HepG2 (cell line): ENCODE measurements around the gene CAMTA2. TPM values are rescaled to one million over a fixed set of nuclear protein-coding genes. Genes with fewer than 3 reads are reported as not detected.
A peak's percentile ranks its signal among the peaks of the same experiment; 100 is the strongest.

Source experiments
- HDAC2 ChIP-seq: sonication (generic); formaldehyde crosslinking; IDR thresholded peaks from 2 replicates; pipeline ENCODE4 v1.4.0; 2020; ENCODE audit warnings: missing genetic modification reagents
- JDP2 ChIP-seq: sonication (generic); formaldehyde crosslinking; IDR thresholded peaks from 2 replicates; pipeline ENCODE4 v1.8.1; 2022; ENCODE audit warnings: missing genetic modification reagents, borderline replicate concordance
- MAZ ChIP-seq, 2 experiments: sonication (generic) in 1 of 2; formaldehyde crosslinking in 1 of 2; IDR thresholded peaks; 2 replicates each; pipeline versions ENCODE4 v1.5.0 to v1.6.1; 2012 to 2020; ENCODE audit warnings: low read depth in 2 of 2, mild to moderate bottlenecking in 2 of 2, borderline replicate concordance in 1 of 2, improper control_type of control experiment in 1 of 2, low read length in 1 of 2, missing genetic modification reagents in 1 of 2, moderate library complexity in 1 of 2
- MEIS2 ChIP-seq: sonication (generic); formaldehyde crosslinking; IDR thresholded peaks from 2 replicates; pipeline ENCODE4 v1.9.0; 2021; ENCODE audit warnings: mild to moderate bottlenecking, missing genetic modification reagents
- PAWR ChIP-seq: sonication (generic); formaldehyde crosslinking; IDR thresholded peaks from 2 replicates; pipeline ENCODE4 v1.4.0; 2020; ENCODE audit warnings: missing genetic modification reagents, mild to moderate bottlenecking, borderline replicate concordance
- PRMT3 ChIP-seq: sonication (generic); formaldehyde crosslinking; IDR thresholded peaks from 2 replicates; pipeline ENCODE4 v1.8.1; 2022; ENCODE audit warnings: low read depth, mild to moderate bottlenecking, moderate library complexity, missing genetic modification reagents, borderline replicate concordance
- RAD21 ChIP-seq: fragments of 450-650 bp; formaldehyde crosslinking; IDR thresholded peaks from 2 replicates; pipeline ENCODE4 v1.5.0; 2020; ENCODE audit warnings: mild to moderate bottlenecking
- ZBED4 ChIP-seq: sonication (generic); formaldehyde crosslinking; IDR thresholded peaks from 2 replicates; pipeline ENCODE4 v1.4.0; 2020; ENCODE audit warnings: missing genetic modification reagents, borderline replicate concordance
- ZHX1 ChIP-seq: sonication (generic); formaldehyde crosslinking; IDR thresholded peaks from 2 replicates; pipeline ENCODE4 v1.8.1; 2022; ENCODE audit warnings: low read depth, mild to moderate bottlenecking, missing genetic modification reagents
- ZNF513 ChIP-seq: sonication (generic); formaldehyde crosslinking; conservative IDR thresholded peaks from 2 replicates; pipeline ENCODE4 v1.5.0; 2020; ENCODE audit warnings: missing genetic modification reagents
- ZNF674 ChIP-seq: sonication (generic); formaldehyde crosslinking; IDR thresholded peaks from 2 replicates; pipeline ENCODE4 v1.5.0; 2020; ENCODE audit warnings: low read depth, mild to moderate bottlenecking, missing genetic modification reagents
- polyA plus RNA-seq, 8 experiments: library from polyadenylated mRNA; depleted of rRNA in 3 of 8; stranded (reverse) in 7 of 8; unstranded in 1 of 8; fragments of >200 nt; fragmentation: Illumina TruSeq in 4 of 8; extraction: Trizol in 4 of 8; gene quantifications; 2 replicates each; pipeline versions ENCODE4 v1.2.1 to v1.2.3, GENCODE V29; 2011 to 2016; ENCODE audit warnings: low read depth in 4 of 8, missing spikeins in 1 of 8, mixed read lengths in 1 of 8; ENCODE audit not compliant: insufficient read depth in 1 of 8
- total RNA-seq, 5 experiments: library from RNA; depleted of rRNA; stranded (reverse); fragments of >200 nt; fragmentation: Illumina TruSeq; extraction: Trizol; gene quantifications; 2 replicates each; pipeline ENCODE4 v1.2.3, GENCODE V29; 2016; ENCODE audit warnings: low read depth in 1 of 5
- TF ChIP-seq, protein P1 (sequence below): sonication (generic); formaldehyde crosslinking; IDR thresholded peaks from 2 replicates; pipeline ENCODE4 v1.8.0; 2023; ENCODE audit warnings: mild to moderate bottlenecking, missing genetic modification reagents

CAMTA2 gene
- total and polyA plus RNA-seq, 2 of the 13 experiments (the other 11 are each of a cell fraction or from before 2014, with no cell fraction given), result 4.1 to 7.1 TPM

GRCh38 chr17:4948931-4949320 lies 38.5 kb downstream of the CAMTA2 start (continued):
- TF ChIP-seq, protein P1, sequence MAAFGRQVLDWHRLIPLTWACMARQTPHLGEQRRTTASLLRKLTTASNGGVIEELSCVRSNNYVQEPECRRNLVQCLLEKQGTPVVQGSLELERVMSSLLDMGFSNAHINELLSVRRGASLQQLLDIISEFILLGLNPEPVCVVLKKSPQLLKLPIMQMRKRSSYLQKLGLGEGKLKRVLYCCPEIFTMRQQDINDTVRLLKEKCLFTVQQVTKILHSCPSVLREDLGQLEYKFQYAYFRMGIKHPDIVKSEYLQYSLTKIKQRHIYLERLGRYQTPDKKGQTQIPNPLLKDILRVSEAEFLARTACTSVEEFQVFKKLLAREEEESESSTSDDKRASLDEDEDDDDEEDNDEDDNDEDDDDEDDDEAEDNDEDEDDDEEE (CRISPR knock-in tag), result peak; percentile 5; the same call in 1 of the 2 replicates
- TF ChIP-seq ZNF513 (CRISPR knock-in tag) (no peak), PRMT3 (CRISPR knock-in tag) (no peak), MAZ (IDR thresholded peaks at IDR 0.05; ENCODE audit: borderline replicate concordance, low read depth, low read length) (no peak), MAZ (CRISPR knock-in tag; IDR thresholded peaks at IDR 0.05; ENCODE audit: low read depth) (peak; percentile 24; the same call in 1 of the 2 replicates), PAWR (CRISPR knock-in tag) (no peak), RAD21 (CRISPR knock-in tag) (peak; percentile 30), HDAC2 (no peak), JDP2 (no peak), ZBED4 (CRISPR knock-in tag) (no peak), ZNF674 (no peak), MEIS2 (CRISPR knock-in tag) (no peak), ZHX1 (no peak)
